WI38 (cell line): ENCODE data around the gene IKBKE.

Experiments used
- H3K4me3 ChIP-seq: 2 replicates; pipeline ENCODE4 v1.5.1; 2011; ENCODE audit warnings: low read depth, mild to moderate bottlenecking, control low read depth, low read length
- TF ChIP-seq, protein P1 (sequence below): IDR thresholded peaks from 2 replicates; pipeline ENCODE4 v1.5.1; 2012; ENCODE audit warnings: low read depth, mild to moderate bottlenecking, control low read depth, low read length

The IKBKE gene

DNA sequence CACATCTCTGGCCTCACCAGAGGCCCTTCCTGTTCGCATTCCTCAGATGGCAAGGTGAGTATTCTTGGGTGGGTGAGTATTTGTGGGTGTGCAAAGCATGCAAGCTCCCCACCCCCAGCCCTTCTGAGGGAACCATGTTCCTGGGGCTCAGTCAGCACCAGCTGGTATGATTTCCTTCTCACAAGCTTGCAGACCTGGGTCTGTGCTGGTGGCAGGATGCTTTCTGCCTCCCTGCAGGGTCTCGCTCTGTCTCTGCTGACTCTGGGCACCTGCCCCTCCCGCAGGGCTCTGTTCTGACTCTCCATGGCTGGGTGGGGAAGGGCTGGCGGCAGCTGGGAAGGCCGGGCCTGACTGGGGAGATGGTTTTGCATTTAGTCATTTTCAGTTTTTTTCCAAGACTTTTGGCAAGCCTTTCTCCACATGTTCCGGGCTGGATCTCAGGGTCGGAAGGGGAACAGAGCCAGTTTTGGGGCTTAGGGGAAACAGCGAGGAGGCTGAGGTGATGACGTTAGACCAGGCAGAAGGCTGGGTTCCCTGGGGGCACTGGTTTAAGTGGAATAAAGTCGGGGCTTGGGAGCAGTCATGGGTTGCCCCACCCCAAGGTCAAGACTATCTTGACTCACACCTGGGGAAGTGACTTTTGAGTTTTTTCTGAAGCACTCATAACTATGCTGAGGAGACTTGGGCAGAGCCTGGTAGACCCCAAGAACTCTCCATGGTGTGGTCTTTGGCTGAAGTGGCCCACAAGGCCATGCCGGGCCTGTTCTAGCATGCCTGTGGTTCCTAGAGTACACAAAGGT is 43.2 kb downstream of the IKBKE start:
- TF ChIP-seq, protein P1, sequence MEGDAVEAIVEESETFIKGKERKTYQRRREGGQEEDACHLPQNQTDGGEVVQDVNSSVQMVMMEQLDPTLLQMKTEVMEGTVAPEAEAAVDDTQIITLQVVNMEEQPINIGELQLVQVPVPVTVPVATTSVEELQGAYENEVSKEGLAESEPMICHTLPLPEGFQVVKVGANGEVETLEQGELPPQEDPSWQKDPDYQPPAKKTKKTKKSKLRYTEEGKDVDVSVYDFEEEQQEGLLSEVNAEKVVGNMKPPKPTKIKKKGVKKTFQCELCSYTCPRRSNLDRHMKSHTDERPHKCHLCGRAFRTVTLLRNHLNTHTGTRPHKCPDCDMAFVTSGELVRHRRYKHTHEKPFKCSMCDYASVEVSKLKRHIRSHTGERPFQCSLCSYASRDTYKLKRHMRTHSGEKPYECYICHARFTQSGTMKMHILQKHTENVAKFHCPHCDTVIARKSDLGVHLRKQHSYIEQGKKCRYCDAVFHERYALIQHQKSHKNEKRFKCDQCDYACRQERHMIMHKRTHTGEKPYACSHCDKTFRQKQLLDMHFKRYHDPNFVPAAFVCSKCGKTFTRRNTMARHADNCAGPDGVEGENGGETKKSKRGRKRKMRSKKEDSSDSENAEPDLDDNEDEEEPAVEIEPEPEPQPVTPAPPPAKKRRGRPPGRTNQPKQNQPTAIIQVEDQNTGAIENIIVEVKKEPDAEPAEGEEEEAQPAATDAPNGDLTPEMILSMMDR, result no peak
- no peak overlapping the region for H3K4me3 ChIP-seq

DNA sequence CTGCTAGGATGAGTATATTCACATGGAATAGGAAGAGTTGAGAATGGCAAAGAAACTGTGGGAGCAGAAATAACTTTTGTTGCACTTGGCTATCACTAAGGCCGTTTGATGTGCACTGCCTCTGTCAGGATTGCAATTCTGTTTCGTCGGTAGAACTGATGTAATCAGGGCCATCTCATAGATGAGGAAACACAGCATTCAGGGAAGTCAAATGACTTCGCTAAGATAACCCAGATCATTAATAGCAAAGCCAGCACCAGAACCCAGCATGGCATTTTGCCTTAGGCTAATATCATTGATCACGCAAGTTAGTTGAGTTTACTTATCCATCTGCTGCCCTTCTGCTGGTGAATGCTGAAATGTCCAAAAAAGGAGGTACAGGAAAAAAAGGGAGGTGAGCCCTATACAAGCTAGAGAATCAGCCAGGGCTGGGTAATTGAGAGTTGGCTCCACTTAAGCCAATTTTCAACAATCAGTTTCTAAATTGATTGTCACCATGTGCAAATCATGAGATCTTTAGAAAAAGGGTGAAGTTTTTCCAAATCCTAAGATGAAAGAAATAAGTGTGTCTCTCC is 44.6 kb downstream of the IKBKE start:
- no peak overlapping the region for H3K4me3 ChIP-seq
- TF ChIP-seq, protein P1, result no peak

DNA sequence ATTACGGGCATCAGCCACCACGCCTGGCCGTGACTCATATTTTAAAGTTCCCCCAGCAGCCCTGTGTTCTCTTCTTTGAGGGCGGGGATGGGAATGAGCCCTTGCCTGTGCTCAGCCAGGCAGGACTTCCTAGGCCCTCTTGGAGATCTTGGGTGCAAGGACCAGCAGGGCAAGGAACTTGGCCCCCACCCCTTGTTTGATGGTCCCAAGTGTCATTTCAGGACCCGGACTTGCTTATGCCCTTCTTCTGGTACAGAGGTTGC is 46.4 kb downstream of the IKBKE start:
- TF ChIP-seq, protein P1, result no peak
- no peak overlapping the region for H3K4me3 ChIP-seq

DNA sequence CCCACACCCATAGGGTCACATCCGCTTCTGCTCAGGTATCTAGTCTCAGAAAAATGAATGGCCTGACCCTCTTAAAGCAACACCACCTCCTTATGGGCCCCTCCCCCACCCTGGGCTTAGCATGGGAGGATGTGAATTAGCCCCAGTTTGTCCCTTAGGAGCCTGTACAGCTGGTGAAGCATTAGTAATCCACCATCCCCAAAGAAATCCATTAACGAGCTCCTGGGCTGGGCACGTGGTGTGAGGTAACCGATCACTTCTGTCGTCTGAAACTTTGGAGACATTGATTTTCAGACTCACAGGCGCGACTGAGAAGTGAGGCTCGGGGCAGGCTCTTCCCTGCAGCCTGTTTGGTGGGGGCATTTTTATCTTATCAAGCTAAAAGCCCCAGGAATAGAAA is 47.5 kb downstream of the IKBKE start:
- H3K4me3 ChIP-seq, result no peak overlapping the region
- TF ChIP-seq, protein P1, result no peak

DNA sequence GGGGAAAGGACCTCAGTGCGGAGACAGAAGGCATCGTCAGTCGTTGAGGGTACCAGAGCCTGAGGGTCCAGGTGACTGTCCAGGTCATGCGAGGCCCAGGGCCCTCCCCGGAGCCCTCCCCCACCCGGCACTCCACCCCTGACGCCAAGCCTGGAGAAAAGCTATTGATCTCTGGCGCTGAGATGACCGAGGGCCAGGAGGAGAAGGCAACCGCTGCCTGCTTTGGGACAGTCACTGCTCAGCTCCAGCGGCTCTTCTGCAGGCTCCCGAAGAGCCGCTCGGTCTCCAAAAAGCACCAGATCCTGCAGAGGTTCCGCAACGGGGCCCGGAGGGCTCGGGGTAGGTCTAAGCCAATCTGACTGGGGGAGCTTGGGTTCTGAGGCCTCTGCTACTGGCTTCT is 47.9 kb downstream of the IKBKE start:
- H3K4me3 ChIP-seq, result no peak overlapping the region
- TF ChIP-seq, protein P1, result no peak

DNA sequence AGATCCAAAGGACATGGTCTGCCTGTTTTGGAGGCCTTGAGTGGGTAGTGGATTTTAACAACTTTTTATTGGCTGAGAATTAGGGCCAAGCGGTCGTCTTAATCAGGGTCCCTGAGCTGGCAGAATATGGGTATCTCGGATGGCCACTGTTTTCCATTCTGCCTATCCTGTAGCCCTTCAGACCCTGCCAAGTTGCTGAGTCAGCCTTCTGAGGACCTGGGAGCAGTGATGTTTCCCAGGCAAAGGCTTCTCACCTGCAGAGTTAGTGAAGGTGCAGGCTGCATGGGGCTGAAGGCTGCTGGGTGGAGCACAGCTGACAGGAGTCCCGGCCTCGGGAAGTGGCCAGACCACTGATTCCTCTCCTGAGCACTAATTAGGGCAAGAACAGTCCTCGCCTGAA is 48.5 kb downstream of the IKBKE start:
- TF ChIP-seq, protein P1, result no peak
- no peak overlapping the region for H3K4me3 ChIP-seq

DNA sequence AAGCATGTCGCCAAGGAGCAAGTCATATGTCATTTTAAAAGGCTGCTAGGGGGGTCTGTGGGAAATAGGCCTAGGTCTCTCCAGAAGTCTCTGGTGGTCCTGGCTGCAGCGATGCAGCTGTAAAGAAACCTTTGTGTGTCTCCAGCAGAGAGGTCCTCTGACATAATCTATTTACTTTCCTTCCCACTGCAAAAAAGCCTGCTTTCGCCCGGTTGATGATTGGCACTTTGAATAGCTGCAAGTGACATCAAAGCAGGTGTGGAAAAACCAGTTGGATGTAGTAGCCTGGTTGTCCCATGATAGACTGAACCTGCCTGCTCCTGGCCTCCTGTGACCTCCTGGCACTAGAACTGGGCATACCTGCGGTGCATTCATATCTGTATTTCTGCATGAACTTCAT is 50.9 kb downstream of the IKBKE start:
- H3K4me3 ChIP-seq, result no peak overlapping the region
- TF ChIP-seq, protein P1, result no peak
